ENCODE results near the gene OTUB1.

OTUB1 gene

GRCh38 chr11:64015510-64015909 is 29.3 kb downstream of the OTUB1 start:
- no peak overlapping the region for H3K4me2 ChIP-seq (ENCODE audit: low read length)
- H3K4me1 ChIP-seq (ENCODE audit: control insufficient read depth, low read length): no peaks in the 10 kb centered on the region
- H3K27me3 ChIP-seq (ENCODE audit: control insufficient read depth, low read length): no peaks in the 10 kb centered on the region
- H3K79me2 ChIP-seq (ENCODE audit: control insufficient read depth, low read length): no peaks in the 10 kb centered on the region
- TF ChIP-seq CTCF (IDR thresholded peaks at IDR 0.05; ENCODE audit: low read depth, low read length, poor library complexity, severe bottlenecking): no peak
- no peak for TF ChIP-seq EZH2phosphoT487 (IDR thresholded peaks at IDR 0.05; ENCODE audit: borderline replicate concordance, low read length)
- H4K20me1 ChIP-seq (ENCODE audit: control insufficient read depth, insufficient read depth, low read depth, low read length): no peaks in the 10 kb centered on the region
- H3K27ac ChIP-seq (ENCODE audit: low read depth, low read length): no peak overlapping the region
- H3K36me3 ChIP-seq (ENCODE audit: control insufficient read depth, low read length): no peaks in the 10 kb centered on the region
- H3F3A ChIP-seq (ENCODE audit: control insufficient read depth, insufficient read depth): no peaks in the 10 kb centered on the region
- H3K9me3 ChIP-seq (ENCODE audit: control insufficient read depth, insufficient read depth, low read length): peaks cover 6% of the 10 kb centered on the region; the same call in 1 of the 2 replicates
- H3K4me3 ChIP-seq (ENCODE audit: low read length): no peak overlapping the region
- no peaks in the 10 kb centered on the region for H3K9me2 ChIP-seq (replicated peaks; ENCODE audit: control insufficient read depth, low read length)

- Histone ChIP-seq H3K4me1 (ENCODE audit: control insufficient read depth, low read length) (no peaks in the 10 kb centered on the region), H3K36me3 (ENCODE audit: control insufficient read depth, low read length) (no peaks in the 10 kb centered on the region), H3K4me3 (ENCODE audit: low read length) (no peak overlapping the region), H3K9me2 (replicated peaks; ENCODE audit: control insufficient read depth, low read length) (no peaks in the 10 kb centered on the region), H3F3A (ENCODE audit: control insufficient read depth, insufficient read depth) (no peaks in the 10 kb centered on the region), H3K27ac (ENCODE audit: low read depth, low read length) (no peak overlapping the region), H3K79me2 (ENCODE audit: control insufficient read depth, low read length) (no peaks in the 10 kb centered on the region), H3K4me2 (ENCODE audit: low read length) (no peak overlapping the region), H4K20me1 (ENCODE audit: control insufficient read depth, insufficient read depth, low read depth, low read length) (no peaks in the 10 kb centered on the region), H3K9me3 (ENCODE audit: control insufficient read depth, insufficient read depth, low read length) (no peaks in the 10 kb centered on the region), H3K27me3 (ENCODE audit: control insufficient read depth, low read length) (0 out of 2 replicates have a peak, but pooled peaks cover 3% of the 10 kb centered on the region)
- TF ChIP-seq CTCF (IDR thresholded peaks at IDR 0.05; ENCODE audit: low read depth, low read length, poor library complexity, severe bottlenecking): no peak
- TF ChIP-seq EZH2phosphoT487 (IDR thresholded peaks at IDR 0.05; ENCODE audit: borderline replicate concordance, low read length): no peak
Measured at GRCh38 chr11:64015935-64016845, 30.0 kb downstream of the OTUB1 start.

- 0 out of 2 replicates have a peak, but pooled peaks cover 3% of the 10 kb centered on the region for H3K27me3 ChIP-seq (ENCODE audit: control insufficient read depth, low read length)
- no peak overlapping the region for H3K27ac ChIP-seq (ENCODE audit: low read depth, low read length)
- no peaks in the 10 kb centered on the region for H3K4me1 ChIP-seq (ENCODE audit: control insufficient read depth, low read length)
- H3K79me2 ChIP-seq (ENCODE audit: control insufficient read depth, low read length): no peaks in the 10 kb centered on the region
- H3K4me2 ChIP-seq (ENCODE audit: low read length): no peak overlapping the region
- no peaks in the 10 kb centered on the region for H3F3A ChIP-seq (ENCODE audit: control insufficient read depth, insufficient read depth)
- H3K36me3 ChIP-seq (ENCODE audit: control insufficient read depth, low read length): no peaks in the 10 kb centered on the region
- H3K4me3 ChIP-seq (ENCODE audit: low read length): no peak overlapping the region
- TF ChIP-seq CTCF (IDR thresholded peaks at IDR 0.05; ENCODE audit: low read depth, low read length, poor library complexity, severe bottlenecking): no peak
- TF ChIP-seq EZH2phosphoT487 (IDR thresholded peaks at IDR 0.05; ENCODE audit: borderline replicate concordance, low read length): no peak
- no peaks in the 10 kb centered on the region for H3K9me2 ChIP-seq (replicated peaks; ENCODE audit: control insufficient read depth, low read length)
- no peaks in the 10 kb centered on the region for H4K20me1 ChIP-seq (ENCODE audit: control insufficient read depth, insufficient read depth, low read depth, low read length)
- H3K9me3 ChIP-seq (ENCODE audit: control insufficient read depth, insufficient read depth, low read length): no peaks in the 10 kb centered on the region
Measured at GRCh38 chr11:64017945-64018224, 31.6 kb downstream of the OTUB1 start.
